CD4-positive, alpha-beta T cell treated with Interleukin-6 at 100 ng/mL for 8 hours (primary cell): ENCODE measurements around the gene SHANK2.

Experiments used
- DNase-seq: peaks from one replicate; pipeline ENCODE4 v3.0.0-alpha.2; 2020; ENCODE audit warnings: mixed read lengths, low spot score

Gene SHANK2

DNA sequence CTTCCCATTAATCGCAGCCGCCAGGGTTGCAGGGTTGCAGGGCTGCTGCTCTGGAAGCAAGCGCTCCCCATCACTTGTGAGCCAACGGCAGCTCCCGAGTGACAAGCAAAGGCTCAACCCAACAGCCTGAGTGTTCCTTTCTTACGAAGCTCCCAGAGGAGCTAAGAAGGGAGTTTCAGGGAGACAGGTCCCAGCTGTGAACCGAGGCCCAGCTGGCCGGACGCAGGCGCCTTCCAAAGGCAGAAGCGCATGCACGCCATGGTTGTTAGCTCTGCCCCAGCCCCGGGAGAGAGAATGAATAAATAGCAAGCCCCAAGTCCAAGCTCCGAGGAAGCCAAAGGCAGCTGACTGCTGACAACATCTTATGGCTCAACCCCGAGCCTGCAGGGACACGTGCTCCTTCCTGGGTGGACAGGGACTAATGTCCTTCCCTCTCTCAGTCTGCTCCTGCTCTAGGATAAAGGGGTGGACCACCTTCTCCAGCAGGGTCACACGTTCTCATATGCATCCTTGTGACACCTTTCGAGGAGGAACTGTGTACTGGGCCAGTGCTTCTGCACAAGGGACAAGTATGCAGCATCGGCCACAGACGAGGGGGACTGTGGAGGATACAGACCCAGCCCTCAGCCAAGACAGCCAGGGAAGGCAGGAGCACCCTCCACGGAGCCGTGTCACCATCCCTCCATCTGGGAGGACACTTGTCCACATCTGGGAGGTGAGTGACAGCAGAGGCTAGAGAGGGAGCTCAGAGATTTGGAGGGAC, 29.9 kb downstream of the SHANK2 start:
- no peak for DNase-seq

DNA sequence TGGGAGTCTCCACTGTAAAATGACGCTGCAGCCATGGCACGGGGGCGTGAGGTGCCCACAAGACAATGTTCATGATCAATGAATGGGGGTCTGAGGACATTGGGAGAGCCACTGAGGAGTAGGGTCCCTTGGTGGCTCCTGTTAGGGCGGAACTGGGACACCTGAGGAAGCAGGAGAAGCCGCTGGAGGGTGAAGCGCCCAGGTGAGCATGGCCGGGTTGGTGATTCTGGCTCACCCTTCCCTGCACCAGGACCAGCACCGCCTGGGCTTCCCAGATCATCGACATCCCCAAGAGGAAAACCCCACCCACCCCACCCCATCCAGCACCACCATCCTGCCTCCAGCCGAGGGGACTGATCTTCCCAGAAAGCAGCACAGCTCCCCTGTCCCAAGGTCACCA, 30.6 kb downstream of the SHANK2 start:
- no peak for DNase-seq

DNA sequence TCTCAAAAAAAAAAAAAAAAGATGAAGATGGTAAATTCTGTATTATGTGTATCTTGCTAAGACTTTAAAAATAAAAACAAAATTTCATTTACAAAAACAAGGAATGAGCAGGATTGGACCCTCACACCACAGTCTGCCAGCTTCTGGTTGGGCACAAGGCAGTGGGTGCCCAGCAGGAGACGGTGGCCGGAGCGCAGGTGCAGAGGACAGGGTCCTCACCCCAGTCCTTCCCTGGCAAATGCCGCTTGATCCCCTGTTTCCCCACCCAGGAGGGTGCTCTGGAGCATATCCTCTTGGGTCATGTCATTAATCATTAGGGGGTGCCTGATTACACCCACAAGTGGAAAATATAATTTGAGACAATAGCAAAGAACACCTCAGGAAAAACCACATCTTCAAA, 31.2 kb downstream of the SHANK2 start:
- DNase-seq = no peak

DNA sequence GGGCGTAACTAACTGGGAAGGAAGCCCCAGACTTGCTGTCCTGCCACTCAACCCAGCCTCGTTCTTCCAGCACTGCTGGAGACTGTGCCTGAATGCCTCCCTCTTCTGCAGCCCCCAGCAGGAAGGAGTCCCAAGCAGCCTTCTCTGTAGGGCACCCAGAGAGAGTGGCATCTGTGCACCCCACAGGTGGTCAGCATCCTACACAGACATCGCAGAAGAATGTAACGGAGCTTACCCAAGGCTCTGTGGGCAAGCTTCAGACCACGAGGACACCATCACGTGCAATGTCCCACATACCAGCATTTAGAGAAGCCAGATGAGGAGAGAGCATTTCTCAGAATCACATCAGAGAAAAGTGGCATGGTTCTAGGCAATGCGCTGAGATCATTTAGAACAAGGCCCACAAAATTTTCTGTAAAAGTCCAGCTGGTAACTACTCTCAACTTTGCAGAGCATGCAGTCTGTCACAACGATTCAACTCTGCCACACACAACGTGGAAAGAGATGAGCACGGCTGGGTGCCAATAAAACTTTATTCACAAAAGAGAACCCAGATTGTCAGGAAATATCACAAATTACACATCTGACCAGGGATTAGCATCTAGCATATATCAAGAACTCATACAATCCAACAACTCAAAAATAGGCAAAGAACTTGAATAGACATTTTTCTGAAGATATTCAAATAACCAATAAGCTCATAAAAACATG, 33.4 kb downstream of the SHANK2 start:
- no peak for DNase-seq

DNA sequence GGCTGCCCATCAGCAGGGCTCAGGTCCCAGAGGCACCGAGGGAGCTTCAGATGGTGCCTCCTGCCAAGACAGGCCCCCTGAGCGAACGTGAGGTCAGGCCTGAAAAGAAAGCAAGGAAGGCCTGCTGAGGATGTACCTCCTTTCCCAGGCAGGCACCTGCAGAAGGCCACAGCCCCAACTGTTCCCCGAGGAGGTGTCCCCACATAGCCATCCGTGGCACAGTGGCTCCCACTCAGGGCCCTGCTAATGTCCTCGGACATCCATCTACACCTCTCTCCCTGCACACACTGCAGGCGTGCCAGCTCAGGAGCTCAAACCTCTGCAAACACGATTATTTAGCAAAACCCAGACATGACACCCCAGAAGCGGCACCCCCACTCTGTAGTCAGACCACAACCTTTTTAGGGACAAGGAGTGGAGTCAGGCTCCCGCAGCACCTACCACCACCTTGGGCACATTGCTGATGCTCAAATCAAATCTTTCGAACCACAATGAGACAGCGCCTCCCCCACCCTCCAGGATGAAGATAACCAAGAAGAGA, 36.9 kb downstream of the SHANK2 start:
- no peak for DNase-seq

DNA sequence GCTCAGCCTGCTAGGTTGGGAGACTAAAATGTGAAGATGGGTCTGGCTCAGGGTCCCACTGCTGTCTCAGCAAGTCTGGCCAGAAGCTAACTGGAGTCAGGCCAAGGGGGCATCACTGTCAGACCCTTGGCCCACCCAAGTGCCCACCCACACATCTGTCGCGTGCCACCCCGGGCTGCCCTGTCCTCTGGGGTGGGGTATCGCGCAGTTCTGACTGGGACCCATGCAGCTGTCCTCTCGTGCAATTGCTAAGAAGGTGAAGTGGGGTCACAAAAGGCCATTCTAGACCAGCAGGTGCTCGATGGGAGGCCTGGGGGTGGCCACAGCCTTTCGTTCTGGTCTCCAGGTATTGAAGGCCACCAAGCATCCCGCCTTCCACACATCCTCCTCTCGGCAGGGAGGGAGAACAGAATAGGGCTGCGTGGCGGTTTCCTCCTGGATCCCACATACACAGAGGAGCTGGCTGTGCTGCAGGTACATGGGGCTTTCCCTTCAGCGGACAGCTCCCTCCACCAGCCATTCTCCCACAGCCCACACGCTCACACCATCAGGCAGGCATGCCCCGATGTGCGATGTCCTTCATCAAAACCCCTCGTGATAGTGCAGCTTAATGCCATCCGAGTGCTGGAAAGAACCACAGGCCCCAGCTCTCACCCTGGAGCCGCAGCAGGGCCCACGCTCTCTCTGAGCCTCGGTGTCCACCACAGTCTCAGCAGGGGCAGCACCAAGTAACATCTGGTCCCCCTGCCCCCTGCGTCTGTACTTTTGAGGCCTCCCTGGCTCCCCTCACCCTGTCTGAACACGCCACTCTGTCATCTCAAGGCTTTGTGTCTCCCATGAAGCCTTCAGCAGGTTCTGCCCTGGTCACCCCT, 37.6 kb downstream of the SHANK2 start:
- DNase-seq = no peak

DNA sequence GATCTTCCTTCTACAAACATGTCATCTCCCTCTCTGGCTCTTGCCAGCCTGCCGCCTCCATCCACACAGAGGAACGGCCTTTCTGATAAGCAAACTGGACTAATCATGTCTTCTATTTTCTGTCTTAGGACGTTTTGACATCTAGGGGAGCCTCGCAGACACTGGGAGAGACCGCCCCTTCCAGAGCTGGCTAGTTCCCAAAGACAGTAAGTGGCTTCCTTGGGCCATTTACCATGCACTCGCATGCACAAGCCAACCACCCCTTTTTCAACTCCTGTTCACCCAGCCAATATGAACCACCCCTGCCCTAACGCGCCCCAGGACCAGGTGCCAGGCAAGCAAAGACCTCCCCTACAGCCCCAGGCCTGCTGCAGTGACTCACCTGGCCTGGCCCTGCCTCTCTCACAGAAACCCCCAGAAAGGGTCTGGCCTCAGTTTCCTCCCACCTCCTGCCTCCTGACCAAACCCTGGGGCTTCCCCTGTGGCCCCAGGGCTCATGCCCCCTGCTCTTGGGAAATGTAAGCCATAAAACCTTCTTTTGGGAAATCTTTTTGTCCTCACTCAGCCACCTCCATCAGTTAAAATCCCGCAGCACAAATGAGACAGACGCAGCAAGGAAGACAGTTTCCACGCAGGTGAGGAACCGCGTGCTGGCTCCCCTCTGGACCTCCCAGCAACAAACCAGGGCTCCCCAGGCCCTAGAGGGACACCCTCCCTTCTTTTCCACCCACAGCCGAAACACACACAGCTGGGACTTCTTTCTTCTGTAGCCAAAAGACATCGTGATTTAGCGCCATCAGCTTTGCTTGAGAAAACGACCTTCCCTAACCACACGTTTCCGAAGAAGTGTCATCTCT, 38.5 kb downstream of the SHANK2 start:
- no peak for DNase-seq

DNA sequence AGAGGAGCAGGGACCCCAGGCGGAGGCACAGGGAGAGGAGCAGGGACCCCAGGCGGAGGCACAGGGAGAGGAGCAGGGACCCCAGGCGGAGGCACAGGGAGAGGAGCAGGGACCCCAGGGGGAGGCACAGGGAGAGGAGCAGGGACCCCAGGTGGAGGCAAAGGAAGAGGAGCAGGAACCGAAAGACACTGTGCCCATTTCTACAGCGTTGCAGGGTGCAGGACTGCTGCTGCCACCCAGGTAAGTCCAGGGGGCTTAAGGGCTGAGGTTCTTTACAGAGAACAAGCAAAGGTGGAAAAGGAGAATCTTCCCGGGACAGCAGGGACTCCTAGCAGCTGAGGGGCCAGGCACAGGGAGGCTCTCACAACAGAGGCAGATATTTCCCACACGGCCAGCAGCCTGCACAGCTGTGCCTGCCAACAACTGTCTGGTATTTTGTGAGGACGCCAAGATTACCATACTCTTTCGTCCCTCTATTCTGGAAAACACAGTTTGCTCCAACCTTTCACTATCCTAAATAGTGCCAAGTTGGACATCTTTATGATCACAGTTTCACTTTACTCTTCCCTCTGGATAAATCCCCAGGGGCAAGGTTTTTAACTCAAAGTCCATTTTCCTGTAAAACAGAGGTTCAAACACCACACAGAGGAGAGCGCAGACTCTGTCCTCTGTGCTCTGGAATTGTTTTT, 39.4 kb downstream of the SHANK2 start:
- no peak for DNase-seq

DNA sequence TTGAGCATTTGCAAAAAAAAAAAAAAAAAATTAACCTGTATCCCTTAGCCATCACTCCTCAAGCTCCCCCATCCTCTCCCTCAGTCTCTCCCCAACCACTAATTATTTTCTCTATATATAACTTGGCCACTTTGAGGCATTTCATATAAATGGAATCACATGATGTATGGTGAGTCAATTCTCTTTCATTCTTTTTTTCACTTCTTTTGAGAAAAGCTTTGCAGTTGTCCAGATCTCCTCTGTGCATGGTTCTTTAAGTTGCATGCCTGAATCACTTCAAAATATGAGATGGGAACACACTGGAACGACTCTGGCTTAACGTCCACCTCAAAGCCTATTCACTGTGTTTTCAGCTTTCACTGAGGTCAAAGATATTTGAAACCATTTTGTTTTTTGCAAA, 40.7 kb downstream of the SHANK2 start:
- DNase-seq = no peak

DNA sequence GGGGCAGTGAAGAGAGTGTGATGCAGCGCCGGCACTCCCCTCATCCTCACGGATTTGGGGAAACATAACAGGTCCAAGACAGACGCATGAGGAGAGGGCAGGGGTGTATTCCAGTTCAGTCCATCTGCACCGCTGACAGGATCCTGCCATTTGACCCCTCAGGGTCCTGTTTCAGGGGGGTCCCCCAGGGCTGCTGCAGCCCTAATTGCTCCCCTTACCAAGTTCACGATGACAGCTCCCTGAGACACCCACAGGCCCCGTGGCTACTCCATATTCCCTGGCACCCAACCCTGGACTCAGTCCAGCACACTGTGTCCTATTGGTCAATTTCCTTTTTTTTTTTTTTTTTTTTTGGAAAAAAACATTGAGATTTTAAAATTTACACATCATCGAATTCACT, 41.5 kb downstream of the SHANK2 start:
- DNase-seq = no peak

DNA sequence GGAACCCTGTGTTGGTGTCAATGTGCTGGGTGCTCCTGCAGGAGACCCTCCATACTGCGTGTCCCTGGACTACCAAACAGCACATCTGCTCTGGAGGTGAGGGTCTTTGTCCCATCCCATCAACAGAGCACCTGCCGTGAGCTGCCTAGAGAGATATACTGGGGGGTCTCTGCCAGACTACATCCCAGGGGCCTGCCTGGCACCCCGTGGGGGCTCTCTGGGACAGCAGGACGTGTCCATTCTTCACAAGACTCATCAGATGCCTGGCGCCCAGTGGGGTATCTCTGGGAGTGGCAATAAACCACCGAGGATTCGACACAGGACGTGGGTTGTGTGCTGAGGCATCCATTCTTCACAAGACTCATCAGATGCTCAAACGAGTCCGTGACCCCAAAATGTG, 42.7 kb downstream of the SHANK2 start:
- DNase-seq = no peak

DNA sequence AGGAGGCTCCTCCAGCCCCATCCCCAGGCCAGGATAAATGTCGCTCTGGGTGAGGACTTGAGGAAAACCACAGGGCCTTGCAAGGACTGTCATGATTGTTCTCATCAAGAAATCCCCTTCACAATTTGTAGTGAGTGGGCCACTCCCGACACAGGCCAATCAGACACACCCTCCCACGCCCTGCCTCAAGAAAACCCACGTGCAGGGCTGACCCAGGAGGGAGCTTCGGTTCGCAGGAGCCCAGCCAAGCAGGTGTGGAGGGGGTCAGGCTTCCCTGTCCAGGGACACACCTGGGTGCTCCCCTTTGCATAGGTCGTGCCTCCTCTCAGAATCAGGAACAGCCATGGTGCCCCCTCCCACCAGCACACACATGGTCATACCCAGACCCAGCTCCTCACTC, 43.2 kb downstream of the SHANK2 start:
- DNase-seq = no peak

DNA sequence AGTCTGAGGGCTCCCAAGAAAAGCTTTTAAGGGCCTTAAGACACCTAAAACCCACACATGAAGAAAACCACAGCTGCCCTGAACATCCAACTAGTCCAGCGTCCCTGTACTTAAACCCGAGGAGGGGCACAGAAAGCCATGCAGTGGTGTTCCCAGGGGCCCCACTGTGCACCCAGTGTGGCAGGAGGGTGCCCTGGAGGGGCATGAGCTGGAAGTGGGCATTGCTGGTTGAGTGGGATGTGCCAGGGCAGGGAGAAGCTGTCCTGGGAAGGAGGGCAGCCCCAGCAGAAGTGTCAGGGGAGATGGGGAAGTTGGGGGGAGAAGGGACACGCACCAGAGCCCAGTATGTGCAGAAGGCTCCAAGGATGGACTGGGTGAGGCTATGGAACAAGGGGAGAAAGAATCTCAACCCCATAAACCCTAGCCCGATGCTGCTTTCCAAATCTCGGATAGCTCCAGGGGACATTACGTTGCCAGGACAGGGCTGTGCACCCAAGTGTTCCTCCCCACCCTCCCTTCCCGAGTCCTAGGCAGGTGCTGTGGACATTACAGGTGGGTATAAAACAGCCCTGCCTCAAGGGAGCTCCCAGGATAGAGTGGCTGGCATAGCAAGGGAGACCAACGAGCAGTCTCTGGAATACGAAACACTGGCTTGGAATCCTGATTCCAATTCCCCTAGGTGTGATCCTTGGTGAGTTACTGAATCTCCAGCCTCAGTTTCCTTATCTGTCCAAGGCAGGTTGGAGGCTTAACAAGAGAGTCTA, 44.2 kb downstream of the SHANK2 start:
- DNase-seq = no peak

DNA sequence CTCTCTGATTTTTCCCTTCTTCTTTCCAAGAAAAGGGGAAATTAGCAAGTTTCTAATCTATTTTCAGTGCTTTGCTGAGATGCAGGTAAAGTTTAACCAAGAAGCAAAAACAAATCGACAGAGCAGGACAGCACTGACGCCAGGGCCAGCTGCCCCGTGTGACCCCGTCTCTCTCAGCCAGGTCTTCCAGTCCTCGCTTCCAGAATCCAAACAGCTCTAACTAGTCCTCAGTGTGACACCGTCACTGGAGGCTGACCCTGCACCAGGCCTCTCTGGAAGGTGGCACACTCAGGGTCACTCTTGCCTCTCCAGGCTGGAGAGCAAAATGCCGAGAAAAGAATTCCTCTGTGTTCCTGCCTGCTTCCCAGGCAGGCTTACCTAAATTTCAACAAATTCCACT, 44.8 kb downstream of the SHANK2 start:
- DNase-seq = no peak

DNA sequence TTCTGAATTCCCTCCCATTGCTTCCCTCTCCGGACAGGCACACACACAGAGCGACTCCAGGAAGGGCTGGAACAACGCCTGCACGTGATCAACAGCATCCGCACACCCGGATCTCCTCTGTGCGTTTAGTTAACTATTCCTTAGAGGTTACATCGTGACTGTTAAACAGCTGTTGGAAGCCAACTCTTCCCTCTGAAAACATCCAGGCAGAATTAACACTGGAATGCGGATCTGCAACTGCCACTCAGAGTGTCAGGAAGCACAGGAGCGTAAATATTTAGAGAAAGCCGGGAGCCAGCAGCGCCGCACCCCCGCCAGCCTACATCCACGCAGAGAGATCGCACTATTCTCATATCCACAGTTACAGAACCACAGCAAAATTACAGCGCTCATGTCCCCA, 46.2 kb downstream of the SHANK2 start:
- no peak for DNase-seq

DNA sequence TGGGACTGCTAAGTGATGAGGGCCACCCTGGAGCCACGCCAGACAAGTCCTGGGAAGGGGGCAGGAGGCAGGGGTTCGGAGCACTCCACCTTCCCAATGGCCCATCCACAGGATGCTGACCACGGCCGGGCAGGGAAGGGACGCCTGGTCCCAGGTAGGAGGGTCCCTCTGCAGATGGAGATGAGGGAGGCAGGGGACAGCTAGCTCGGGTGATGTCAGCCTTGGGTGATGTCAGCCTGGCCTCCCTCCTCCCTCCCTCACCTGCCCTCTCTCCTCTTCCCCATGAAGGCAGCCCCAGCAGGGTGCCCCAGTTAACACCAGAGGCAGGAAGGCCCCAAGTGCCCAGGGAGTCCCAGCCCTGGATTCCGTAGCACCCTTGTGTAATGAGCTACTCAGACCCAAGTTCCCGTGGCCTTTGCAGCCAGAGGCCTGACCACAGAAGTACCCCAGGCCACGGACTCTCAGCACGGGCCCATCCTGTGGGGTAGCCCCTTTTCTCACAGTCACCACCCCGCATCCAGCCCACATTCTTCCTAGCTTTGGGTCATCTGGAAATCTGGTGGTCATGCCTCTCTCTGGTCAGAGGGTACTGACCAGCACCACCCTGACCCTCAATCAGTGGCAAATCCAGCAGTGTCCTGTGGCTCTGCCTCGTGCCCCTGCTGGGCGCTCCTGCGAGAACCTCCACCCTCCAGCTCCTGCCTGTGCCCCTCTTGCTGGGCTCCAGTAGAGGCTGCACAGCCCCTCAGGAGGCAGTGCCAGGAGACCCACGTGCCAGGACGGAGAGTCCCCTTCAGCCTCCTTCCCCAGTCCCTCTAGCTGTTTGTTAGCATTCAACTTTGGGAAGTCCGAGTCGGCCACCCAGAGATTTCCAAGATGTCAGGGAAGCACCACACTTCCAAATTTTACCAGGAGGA, 47.4 kb downstream of the SHANK2 start:
- DNase-seq = no peak

DNA sequence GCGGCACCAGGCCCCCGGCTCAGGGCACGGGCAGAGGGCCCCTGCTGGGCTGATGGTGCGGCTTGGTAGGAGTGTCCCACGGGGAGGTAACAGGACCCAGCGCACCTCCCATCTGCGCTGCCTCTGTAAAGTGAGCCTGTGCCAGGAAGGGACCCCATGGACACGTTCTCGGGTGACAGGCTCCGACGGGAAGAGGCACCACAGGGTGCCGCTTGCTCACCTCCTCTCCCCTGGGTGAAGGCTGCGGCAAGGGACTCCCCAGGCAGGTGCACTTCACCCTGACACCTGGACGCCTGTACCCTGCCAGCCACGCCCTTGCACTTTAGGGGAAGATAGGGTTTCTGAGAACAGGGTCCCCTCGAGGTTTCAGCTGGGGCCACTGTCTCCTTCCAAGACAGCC, 48.1 kb downstream of the SHANK2 start:
- no peak for DNase-seq

DNA sequence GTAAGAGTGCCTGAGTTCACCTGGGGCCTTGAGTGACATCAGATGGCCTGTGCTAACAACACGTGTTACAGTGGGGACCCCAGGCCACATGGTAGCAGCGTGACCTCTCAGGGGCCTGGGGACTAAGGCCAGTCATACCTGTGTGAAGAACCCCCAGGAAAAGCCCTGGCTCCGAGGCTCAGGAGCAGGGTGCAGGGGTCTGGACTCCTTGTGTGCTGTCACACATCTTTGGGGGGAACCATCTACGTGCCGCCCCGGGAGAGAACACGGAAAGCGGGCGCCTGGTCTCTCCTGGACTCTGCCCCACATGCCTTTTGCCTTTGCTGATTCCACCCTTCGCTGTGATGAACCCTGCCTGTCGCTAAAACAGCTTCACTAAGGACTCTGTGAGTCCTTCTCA, 48.7 kb downstream of the SHANK2 start:
- no peak for DNase-seq

DNA sequence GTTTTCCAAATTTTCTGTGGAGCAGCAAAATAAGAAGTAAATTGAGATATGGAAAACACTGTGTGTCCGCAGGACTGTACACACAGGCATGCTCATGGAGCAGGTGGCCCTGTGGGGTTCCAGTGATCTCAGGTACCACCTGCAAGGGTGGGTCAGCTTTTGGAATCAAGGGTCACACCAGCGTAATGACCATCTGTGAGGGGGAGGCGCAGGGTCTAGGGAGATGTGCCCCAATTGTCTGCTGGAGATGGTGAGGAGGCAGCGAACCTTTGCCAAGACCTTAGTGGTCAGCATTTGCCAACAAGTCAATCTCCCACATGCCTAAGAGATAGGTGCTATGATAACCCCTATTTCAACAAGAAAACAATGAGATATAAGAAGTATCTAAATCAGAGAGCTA, 49.4 kb downstream of the SHANK2 start:
- no peak for DNase-seq
